Measurements from ENCODE around the gene ABCF2.

Gene ABCF2

GRCh38 chr7:151236406-151236805 is 9.4 kb upstream of the ABCF2 start:
- no peak overlapping the region for H3K27ac ChIP-seq (ENCODE audit: low read depth in 2 of 2, low read length in 2 of 2)
- no peak overlapping the region for H3K9ac ChIP-seq (ENCODE audit: low read depth in 1 of 2, low read length in 2 of 2)
- no peaks in the 10 kb centered on the region for H3K27me3 ChIP-seq (ENCODE audit: control insufficient read depth in 2 of 2, insufficient read depth in 2 of 2, low read length in 2 of 2)
- H3K36me3 ChIP-seq (ENCODE audit: control insufficient read depth in 2 of 2, insufficient read depth in 2 of 2, low read length in 2 of 2), result peaks cover 19 to 38% of the 10 kb centered on the region in 2 donors
- H3K4me1 ChIP-seq (ENCODE audit: control insufficient read depth in 2 of 2, insufficient read depth in 2 of 2, low read length in 2 of 2), result peaks cover 18 to 19% of the 10 kb centered on the region in 2 donors
- no peak overlapping the region for H3K4me3 ChIP-seq (ENCODE audit: low read length in 2 of 2)
- H3K9me3 ChIP-seq (ENCODE audit: control insufficient read depth in 2 of 2, low read length in 2 of 2), result no peaks in the 10 kb centered on the region

DNA sequence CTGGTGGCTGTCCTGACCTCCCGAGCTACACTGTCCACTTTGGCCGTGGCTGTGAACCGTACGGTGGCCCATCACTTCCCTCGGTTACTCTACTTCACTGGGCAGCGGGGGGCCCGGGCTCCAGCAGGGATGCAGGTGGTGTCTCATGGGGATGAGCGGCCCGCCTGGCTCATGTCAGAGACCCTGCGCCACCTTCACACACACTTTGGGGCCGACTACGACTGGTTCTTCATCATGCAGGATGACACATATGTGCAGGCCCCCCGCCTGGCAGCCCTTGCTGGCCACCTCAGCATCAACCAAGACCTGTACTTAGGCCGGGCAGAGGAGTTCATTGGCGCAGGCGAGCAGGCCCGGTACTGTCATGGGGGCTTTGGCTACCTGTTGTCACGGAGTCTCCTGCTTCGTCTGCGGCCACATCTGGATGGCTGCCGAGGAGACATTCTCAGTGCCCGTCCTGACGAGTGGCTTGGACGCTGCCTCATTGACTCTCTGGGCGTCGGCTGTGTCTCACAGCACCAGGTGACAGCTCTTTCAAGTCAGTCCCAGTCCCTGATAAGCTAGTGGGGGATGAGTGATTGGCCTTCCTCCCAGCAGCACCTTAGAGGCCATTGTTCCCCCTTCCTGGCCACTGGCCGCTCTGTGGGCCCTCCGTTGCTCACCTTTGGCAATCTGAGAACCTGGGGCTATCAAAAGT is 8.2 kb upstream of the ABCF2 start:
- H3K36me3 ChIP-seq (ENCODE audit: control insufficient read depth in 2 of 2, insufficient read depth in 2 of 2, low read length in 2 of 2), result peaks cover 19 to 38% of the 10 kb centered on the region in 2 donors

GRCh38 chr7:151233804-151234203 is 6.8 kb upstream of the ABCF2 start:
- no peaks in the 10 kb centered on the region for H3K9me3 ChIP-seq (ENCODE audit: control insufficient read depth in 2 of 2, low read length in 2 of 2)
- H3K27me3 ChIP-seq (ENCODE audit: control insufficient read depth in 2 of 2, insufficient read depth in 2 of 2, low read length in 2 of 2), result no peaks in the 10 kb centered on the region
- no peak overlapping the region for H3K27ac ChIP-seq (ENCODE audit: low read depth in 2 of 2, low read length in 2 of 2)
- H3K4me3 ChIP-seq (ENCODE audit: low read length in 2 of 2), result peak overlapping the region; percentile 71 to 93
- H3K36me3 ChIP-seq (ENCODE audit: control insufficient read depth in 2 of 2, insufficient read depth in 2 of 2, low read length in 2 of 2), result peaks cover 19 to 32% of the 10 kb centered on the region in 2 donors
- peaks cover 18 to 19% of the 10 kb centered on the region in 2 donors for H3K4me1 ChIP-seq (ENCODE audit: control insufficient read depth in 2 of 2, insufficient read depth in 2 of 2, low read length in 2 of 2)
- no peak overlapping the region for H3K9ac ChIP-seq (ENCODE audit: low read depth in 1 of 2, low read length in 2 of 2)

More for the DNA sequence above, 8.2 kb upstream of the ABCF2 start:
- H3K9me3 ChIP-seq (ENCODE audit: control insufficient read depth in 2 of 2, low read length in 2 of 2), result no peaks in the 10 kb centered on the region
- H3K27me3 ChIP-seq (ENCODE audit: control insufficient read depth in 2 of 2, insufficient read depth in 2 of 2, low read length in 2 of 2), result no peaks in the 10 kb centered on the region
- no peak overlapping the region for H3K4me3 ChIP-seq (ENCODE audit: low read length in 2 of 2)
- no peak overlapping the region for H3K27ac ChIP-seq (ENCODE audit: low read depth in 2 of 2, low read length in 2 of 2)
- H3K9ac ChIP-seq (ENCODE audit: low read depth in 1 of 2, low read length in 2 of 2), result no peak overlapping the region
- peaks cover 18 to 19% of the 10 kb centered on the region in 2 donors for H3K4me1 ChIP-seq (ENCODE audit: control insufficient read depth in 2 of 2, insufficient read depth in 2 of 2, low read length in 2 of 2)

DNA sequence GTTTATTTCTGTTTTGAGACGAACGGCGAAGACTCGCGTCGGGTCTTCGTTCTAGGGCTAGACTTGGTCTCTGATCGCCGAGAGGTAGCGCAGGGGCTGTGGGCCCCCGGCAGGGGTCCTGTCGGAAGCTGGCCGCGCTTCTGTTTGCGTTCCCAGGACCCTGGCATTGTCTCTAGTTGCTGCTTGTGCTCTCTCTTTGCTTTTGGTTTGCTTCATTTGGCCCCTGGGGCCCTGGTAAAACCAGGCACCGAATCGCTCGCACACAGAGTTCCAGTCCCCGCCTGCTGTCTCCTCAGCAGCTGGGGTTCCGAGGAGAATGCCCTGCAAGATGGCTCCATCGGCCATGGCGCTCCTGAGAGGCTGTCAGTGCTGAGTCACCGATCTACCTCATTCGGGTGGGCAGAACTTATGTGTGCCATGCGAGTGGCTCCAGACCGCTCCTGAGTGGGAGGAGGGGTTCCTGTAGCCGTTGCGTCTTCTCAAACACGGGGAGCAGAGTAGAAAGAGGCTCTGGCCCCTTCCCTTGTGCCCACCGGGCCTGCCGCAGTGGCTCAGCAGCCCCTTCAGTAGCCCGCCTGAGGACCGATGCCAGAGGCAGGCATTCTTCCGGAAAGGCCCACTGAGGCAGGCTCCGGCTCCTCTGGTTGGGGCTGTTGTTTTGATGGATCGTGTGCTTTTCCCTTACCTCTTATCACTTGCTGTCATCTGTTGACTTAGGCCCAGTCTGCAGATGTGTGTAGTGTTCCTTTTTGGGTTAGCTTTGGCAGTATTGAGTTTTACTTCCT is 6.1 kb upstream of the ABCF2 start:
- Histone ChIP-seq H3K27ac (ENCODE audit: low read depth in 2 of 2, low read length in 2 of 2) (peak overlapping the region; percentile 57 to 75), H3K9me3 (ENCODE audit: control insufficient read depth in 2 of 2, low read length in 2 of 2) (no peaks in the 10 kb centered on the region), H3K27me3 (ENCODE audit: control insufficient read depth in 2 of 2, insufficient read depth in 2 of 2, low read length in 2 of 2) (no peaks in the 10 kb centered on the region), H3K4me1 (ENCODE audit: control insufficient read depth in 2 of 2, insufficient read depth in 2 of 2, low read length in 2 of 2) (peaks cover 18 to 22% of the 10 kb centered on the region in 2 donors), H3K9ac (ENCODE audit: low read depth in 1 of 2, low read length in 2 of 2) (peak overlapping the region; percentile 78 to 84), H3K4me3 (ENCODE audit: low read length in 2 of 2) (peak overlapping the region; percentile 71 to 93), H3K36me3 (ENCODE audit: control insufficient read depth in 2 of 2, insufficient read depth in 2 of 2, low read length in 2 of 2) (peaks cover 19 to 30% of the 10 kb centered on the region in 2 donors)

DNA sequence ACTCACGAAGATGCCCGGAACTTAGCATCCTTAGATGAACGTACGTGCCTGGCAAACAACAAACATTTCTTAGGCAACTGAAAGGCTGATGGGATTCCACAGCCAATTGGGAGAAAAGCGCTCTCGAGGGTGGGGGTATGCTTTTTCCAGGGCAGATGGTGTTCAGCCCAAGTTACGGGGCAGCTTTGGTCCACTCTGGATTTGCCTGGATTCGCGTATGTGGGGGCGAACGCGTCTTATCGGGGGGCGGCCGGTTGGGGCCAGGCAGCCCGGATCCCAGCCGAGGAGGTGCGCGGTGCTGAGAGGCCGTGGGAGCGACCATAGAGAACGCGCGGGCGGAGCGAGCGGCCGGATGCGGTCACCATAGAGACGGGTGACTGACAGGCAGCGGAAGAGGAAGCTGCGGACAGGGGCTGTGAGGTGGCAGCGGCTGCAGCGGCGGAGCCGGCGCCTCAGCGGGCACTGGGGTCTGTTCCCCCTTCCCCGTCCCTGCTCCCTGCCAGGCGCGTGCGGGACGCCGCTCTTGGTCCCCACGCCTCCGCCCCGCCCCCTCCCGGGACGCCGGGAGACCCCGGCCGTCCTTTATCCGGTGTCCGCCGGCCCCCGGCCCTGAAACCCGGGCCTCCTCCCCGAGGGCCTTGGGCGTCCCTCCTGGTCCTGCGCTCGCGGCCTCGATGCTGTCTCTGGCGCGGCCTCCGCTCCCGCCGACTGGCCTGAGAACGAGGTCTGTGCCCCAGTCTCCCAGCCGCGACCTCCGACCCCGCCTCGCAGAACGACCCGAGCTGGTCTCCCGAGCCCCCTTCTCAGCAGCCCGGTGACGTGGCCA is 5.3 kb upstream of the ABCF2 start, which contains the start of gene CHPF2:
TSS of gene CHPF2 (plus strand) at position 393 of the 826 bp plus-strand sequence. CDS start 1,529 bp downstream, outside the sequence.
- no peaks in the 10 kb centered on the region for H3K27me3 ChIP-seq (ENCODE audit: control insufficient read depth in 2 of 2, insufficient read depth in 2 of 2, low read length in 2 of 2)
- H3K4me3 ChIP-seq (ENCODE audit: low read length in 2 of 2), result peak within 1 kb of the TSS; percentile 71 to 93
- peaks cover 19 to 23% of the 10 kb centered on the region in 2 donors for H3K36me3 ChIP-seq (ENCODE audit: control insufficient read depth in 2 of 2, insufficient read depth in 2 of 2, low read length in 2 of 2)
- H3K9me3 ChIP-seq (ENCODE audit: control insufficient read depth in 2 of 2, low read length in 2 of 2), result no peaks in the 10 kb centered on the region
- H3K4me1 ChIP-seq (ENCODE audit: control insufficient read depth in 2 of 2, insufficient read depth in 2 of 2, low read length in 2 of 2), result peaks cover 24 to 26% of the 10 kb centered on the region in 2 donors
- H3K9ac ChIP-seq (ENCODE audit: low read depth in 1 of 2, low read length in 2 of 2), result peak within 1 kb of the TSS; percentile 78 to 84
- peak within 1 kb of the TSS; percentile 57 to 75 for H3K27ac ChIP-seq (ENCODE audit: low read depth in 2 of 2, low read length in 2 of 2)

DNA sequence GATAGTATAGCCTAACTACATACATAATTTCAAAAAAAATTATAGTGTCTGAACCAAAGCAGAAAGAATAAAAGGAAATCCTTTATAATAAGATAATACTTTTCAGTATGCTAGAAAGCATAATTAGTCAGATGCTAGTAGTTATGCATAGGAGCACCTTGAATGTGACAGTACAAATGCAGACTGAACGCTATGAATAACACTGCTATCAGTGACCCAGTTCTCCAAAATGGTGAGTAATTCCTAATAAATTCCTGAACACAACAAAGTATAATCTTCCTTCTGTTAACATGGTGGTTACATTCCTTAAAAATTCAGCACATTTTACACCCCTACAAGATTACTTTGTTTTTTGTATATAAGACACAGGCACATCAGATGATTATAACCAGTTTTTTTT is 4.1 kb upstream of the ABCF2 start:
- Histone ChIP-seq H3K9ac (ENCODE audit: low read depth in 1 of 2, low read length in 2 of 2) (peak overlapping the region in 1 of 2 donors; percentile 26), H3K36me3 (ENCODE audit: control insufficient read depth in 2 of 2, insufficient read depth in 2 of 2, low read length in 2 of 2) (peaks cover 10 to 12% of the 10 kb centered on the region in 2 donors), H3K9me3 (ENCODE audit: control insufficient read depth in 2 of 2, low read length in 2 of 2) (no peaks in the 10 kb centered on the region), H3K27ac (ENCODE audit: low read depth in 2 of 2, low read length in 2 of 2) (no peak overlapping the region), H3K4me3 (ENCODE audit: low read length in 2 of 2) (no peak overlapping the region), H3K27me3 (ENCODE audit: control insufficient read depth in 2 of 2, insufficient read depth in 2 of 2, low read length in 2 of 2) (no peaks in the 10 kb centered on the region), H3K4me1 (ENCODE audit: control insufficient read depth in 2 of 2, insufficient read depth in 2 of 2, low read length in 2 of 2) (peaks cover 30 to 32% of the 10 kb centered on the region in 2 donors)

DNA sequence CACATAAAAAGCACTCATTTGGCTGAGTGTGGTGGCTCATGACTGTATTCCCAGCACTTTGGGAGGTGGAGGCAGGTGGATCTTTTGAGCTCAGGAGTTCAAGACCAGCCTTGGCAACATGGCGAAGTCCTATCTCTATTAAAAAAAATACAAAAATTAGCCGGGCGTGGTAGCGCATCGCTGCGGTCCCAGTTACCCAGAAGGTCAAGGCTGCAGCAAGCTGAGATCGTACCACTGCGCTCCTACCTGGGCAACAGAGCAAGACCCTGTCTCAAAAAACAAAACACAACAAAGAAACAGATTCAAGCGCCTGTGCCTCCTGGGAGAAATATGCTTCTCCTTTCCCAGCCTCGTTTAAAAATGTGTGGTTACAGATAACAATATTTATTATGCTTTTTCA is 2.2 kb upstream of the ABCF2 start:
- Histone ChIP-seq H3K9ac (ENCODE audit: low read depth in 1 of 2, low read length in 2 of 2) (no peak overlapping the region), H3K9me3 (ENCODE audit: control insufficient read depth in 2 of 2, low read length in 2 of 2) (no peaks in the 10 kb centered on the region), H3K4me1 (ENCODE audit: control insufficient read depth in 2 of 2, insufficient read depth in 2 of 2, low read length in 2 of 2) (peaks cover 36 to 40% of the 10 kb centered on the region in 2 donors), H3K27me3 (ENCODE audit: control insufficient read depth in 2 of 2, insufficient read depth in 2 of 2, low read length in 2 of 2) (no peaks in the 10 kb centered on the region), H3K4me3 (ENCODE audit: low read length in 2 of 2) (no peak overlapping the region), H3K36me3 (ENCODE audit: control insufficient read depth in 2 of 2, insufficient read depth in 2 of 2, low read length in 2 of 2) (peaks cover 7 to 9% of the 10 kb centered on the region in 2 donors), H3K27ac (ENCODE audit: low read depth in 2 of 2, low read length in 2 of 2) (no peak overlapping the region)

DNA sequence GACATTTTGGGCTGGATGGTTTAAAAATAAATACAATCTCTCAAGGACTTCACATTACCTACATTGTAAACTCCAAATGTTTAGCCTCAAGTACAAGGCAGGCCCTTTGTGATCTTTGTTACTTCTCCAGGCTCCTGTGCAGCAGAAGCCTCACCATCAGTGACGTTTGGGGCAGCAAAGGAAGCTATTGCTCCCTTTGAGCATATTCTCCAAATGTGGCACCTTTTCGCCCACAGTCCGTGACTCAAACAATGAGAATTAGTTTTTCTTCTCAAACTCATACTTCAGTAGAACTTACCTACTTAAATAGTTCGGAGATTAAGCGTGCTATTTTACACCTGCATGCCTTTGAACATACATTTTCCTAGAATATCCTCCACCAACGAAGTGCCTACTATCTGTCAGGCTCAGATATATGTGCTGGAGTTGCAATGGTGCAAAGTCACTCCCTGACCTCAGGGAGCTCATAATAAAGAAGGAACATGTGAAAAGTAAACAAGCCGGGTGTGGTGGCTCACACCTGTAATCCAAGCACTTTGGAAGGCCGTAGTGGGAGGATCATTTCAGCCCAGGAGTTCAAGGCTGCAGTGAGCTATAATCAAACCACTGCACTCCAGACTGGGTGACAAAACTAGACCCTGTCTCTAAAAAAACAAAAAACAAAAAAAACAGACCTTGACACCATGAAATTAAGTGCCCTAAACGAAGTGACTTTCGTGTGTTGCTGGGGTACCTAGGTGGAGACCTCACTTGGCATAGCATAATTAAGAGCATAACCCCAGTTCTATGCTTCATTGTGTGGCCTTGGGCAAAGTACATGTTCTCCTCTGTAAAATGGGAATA is 1.2 kb upstream of the ABCF2 start:
- H3K27ac ChIP-seq (ENCODE audit: low read depth in 2 of 2, low read length in 2 of 2), result peak overlapping the region; percentile 87 to 89
- peaks cover 14 to 18% of the 10 kb centered on the region in 2 donors for H3K36me3 ChIP-seq (ENCODE audit: control insufficient read depth in 2 of 2, insufficient read depth in 2 of 2, low read length in 2 of 2)
- H3K27me3 ChIP-seq (ENCODE audit: control insufficient read depth in 2 of 2, insufficient read depth in 2 of 2, low read length in 2 of 2), result no peaks in the 10 kb centered on the region
- peak overlapping the region; percentile 81 to 93 for H3K4me3 ChIP-seq (ENCODE audit: low read length in 2 of 2)
- peak overlapping the region; percentile 82 to 83 for H3K9ac ChIP-seq (ENCODE audit: low read depth in 1 of 2, low read length in 2 of 2)
- H3K9me3 ChIP-seq (ENCODE audit: control insufficient read depth in 2 of 2, low read length in 2 of 2), result no peaks in the 10 kb centered on the region
- peaks cover 29 to 33% of the 10 kb centered on the region in 2 donors for H3K4me1 ChIP-seq (ENCODE audit: control insufficient read depth in 2 of 2, insufficient read depth in 2 of 2, low read length in 2 of 2)

DNA sequence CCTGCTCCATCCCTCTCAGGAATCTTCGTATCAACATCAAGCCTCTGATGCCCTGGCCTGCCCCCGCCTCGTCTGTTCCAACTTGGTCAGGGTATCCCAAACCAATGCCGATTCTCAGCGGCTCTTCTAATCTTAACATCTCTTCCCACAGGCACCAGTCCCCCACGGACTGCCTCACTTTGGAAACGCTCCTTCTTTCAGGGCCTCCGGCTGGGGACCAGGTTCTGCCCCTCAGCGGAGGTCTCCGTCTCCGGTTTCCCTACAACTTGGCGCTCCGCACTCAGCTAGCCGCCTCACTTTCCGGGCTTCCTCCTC is 488 bp downstream of the ABCF2 start:
- Histone ChIP-seq H3K9me3 (ENCODE audit: control insufficient read depth in 2 of 2, low read length in 2 of 2) (no peaks in the 10 kb centered on the region), H3K9ac (ENCODE audit: low read depth in 1 of 2, low read length in 2 of 2) (peak overlapping the region; percentile 74 to 75), H3K27me3 (ENCODE audit: control insufficient read depth in 2 of 2, insufficient read depth in 2 of 2, low read length in 2 of 2) (no peaks in the 10 kb centered on the region), H3K4me3 (ENCODE audit: low read length in 2 of 2) (peak overlapping the region; percentile 81 to 93), H3K4me1 (ENCODE audit: control insufficient read depth in 2 of 2, insufficient read depth in 2 of 2, low read length in 2 of 2) (peaks cover 20 to 21% of the 10 kb centered on the region in 2 donors), H3K27ac (ENCODE audit: low read depth in 2 of 2, low read length in 2 of 2) (peak overlapping the region; percentile 23 to 89), H3K36me3 (ENCODE audit: control insufficient read depth in 2 of 2, insufficient read depth in 2 of 2, low read length in 2 of 2) (peaks cover 27 to 31% of the 10 kb centered on the region in 2 donors)
